H1 (cell line): ENCODE measurements around the gene ADRM1. TPM values are rescaled to one million over a fixed set of nuclear protein-coding genes. Genes with fewer than 3 reads are reported as not detected.

ENCODE experiments used
- EP300 ChIP-seq, 2 experiments: IDR thresholded peaks; 1 replicate in 1 of 2; 2 replicates in 1 of 2; pipeline ENCODE4 v1.6.1; 2011 to 2012; ENCODE audit warnings: low read depth in 2 of 2, low read length in 2 of 2, mild to moderate bottlenecking in 2 of 2, borderline replicate concordance in 1 of 2, inconsistent platforms in 1 of 2, moderate library complexity in 1 of 2
- GABPA ChIP-seq: IDR thresholded peaks from 2 replicates; pipeline ENCODE4 v1.6.1; 2011; ENCODE audit warnings: mild to moderate bottlenecking, low read length, moderate library complexity, borderline replicate concordance; ENCODE audit not compliant: insufficient read depth
- RNF2 ChIP-seq: fragments of 200-900, 300-1000 bp; sonication (generic); IDR thresholded peaks from 2 replicates; pipeline ENCODE4 v1.7.1; 2016; ENCODE audit warnings: borderline replicate concordance, low read depth, mild to moderate bottlenecking, antibody characterized with exemption, low read length; ENCODE audit not compliant: poor library complexity, severe bottlenecking; ENCODE audit errors: missing control alignments
- SIN3A ChIP-seq, 2 experiments: IDR thresholded peaks in 1 of 2; conservative IDR thresholded peaks in 1 of 2; 2 replicates each; pipeline ENCODE4 v1.6.1; 2011 to 2012; ENCODE audit warnings: low read length in 2 of 2, improper control_type of control experiment in 1 of 2, low read depth in 1 of 2, mild to moderate bottlenecking in 1 of 2
- SP2 ChIP-seq: IDR thresholded peaks from 2 replicates; pipeline ENCODE4 v1.6.1; 2012; ENCODE audit warnings: mild to moderate bottlenecking, low read length, inconsistent platforms
- USF2 ChIP-seq: IDR thresholded peaks from 2 replicates; pipeline ENCODE4 v1.6.1; 2011; ENCODE audit warnings: low read length, improper control_type of control experiment
- YY1 ChIP-seq: IDR thresholded peaks from 2 replicates; pipeline ENCODE4 v1.6.1; 2011; ENCODE audit warnings: low read depth, mild to moderate bottlenecking, low read length
- polyA plus RNA-seq, 7 experiments: library from polyadenylated mRNA; depleted of rRNA in 3 of 7; stranded (reverse) in 5 of 7; unstranded in 2 of 7; fragments of >200 nt in 5 of 7; fragments of 200-250 nt in 2 of 7; gene quantifications; 1 replicate in 5 of 7; 2 replicates in 1 of 7; 4 replicates in 1 of 7; pipeline versions ENCODE4 v1.2.1 to v1.2.3, GENCODE V29; 2011 to 2013; ENCODE audit warnings: missing spikeins in 2 of 7, mixed read lengths in 2 of 7
- total RNA-seq: library from RNA; stranded (reverse); fragmentation: NEBNext Ultra II Directional; extraction: Animal tissue kit (Norgen Biotek cat#: 25700); gene quantifications from 2 replicates; pipeline ENCODE4 v1.2.1, GENCODE V29; 2021

ADRM1 gene
- total and polyA plus RNA-seq, 2 of the 8 experiments (the other 6 are each of a cell fraction or from before 2014, with no cell fraction given): 126 to 214 TPM

- TF ChIP-seq SIN3A (conservative IDR thresholded peaks at IDR 0.05 in 1 of 2, IDR thresholded peaks at IDR 0.05 in 1 of 2; ENCODE audit: low read depth in 1 of 2, low read length in 2 of 2) (no peak), GABPA (no peak), EP300 (IDR thresholded peaks at IDR 0.05; ENCODE audit: borderline replicate concordance in 1 of 2, low read depth in 2 of 2, low read length in 2 of 2) (no peak), USF2 (no peak), YY1 (no peak), SP2 (no peak), RNF2 (no peak)
These were observed 34.4 kb upstream of the ADRM1 start (continued) for GRCh38 chr20:62268228-62268900.
